NCI-H82 treated with DMSO at 0.1 percent for 48 hours (cell line): ENCODE results near the gene PCDHGA3.
A peak's percentile ranks its signal among the peaks of the same experiment; 100 is the strongest.
"Not testable (repeated sequence)": the region's sequence is repeated elsewhere in the genome, so short reads cannot be mapped to it uniquely, and the experiment has no call there.

Experiments
- DNase-seq: peaks from one replicate; lab custom pipeline; 2025; ENCODE audit not compliant: unreplicated experiment; lab: John Stamatoyannopoulos, UW

PCDHGA3 gene

GRCh38 chr5:141346017-141346416 is 2.4 kb downstream of the PCDHGA3 start:
- DNase-seq, result not testable (repeated sequence)

- peak; percentile 17 for DNase-seq
These were observed 6.4 kb downstream of the PCDHGA3 start, which contains the start of gene PCDHGB1 for GRCh38 chr5:141349917-141350619. Gene PCDHGB1 (plus strand): TSS chr5:141350099. CDS start chr5:141350261, 162 bp downstream.

GRCh38 chr5:141351591-141351990 is 8.0 kb downstream of the PCDHGA3 start:
- DNase-seq, result no peak

GRCh38 chr5:141354900-141355469 is 11.4 kb downstream of the PCDHGA3 start, which contains the start of gene PCDHGA4:
Gene PCDHGA4 (plus strand): TSS chr5:141355021. CDS start chr5:141355108, 87 bp downstream.
- DNase-seq, result no peak

DNA sequence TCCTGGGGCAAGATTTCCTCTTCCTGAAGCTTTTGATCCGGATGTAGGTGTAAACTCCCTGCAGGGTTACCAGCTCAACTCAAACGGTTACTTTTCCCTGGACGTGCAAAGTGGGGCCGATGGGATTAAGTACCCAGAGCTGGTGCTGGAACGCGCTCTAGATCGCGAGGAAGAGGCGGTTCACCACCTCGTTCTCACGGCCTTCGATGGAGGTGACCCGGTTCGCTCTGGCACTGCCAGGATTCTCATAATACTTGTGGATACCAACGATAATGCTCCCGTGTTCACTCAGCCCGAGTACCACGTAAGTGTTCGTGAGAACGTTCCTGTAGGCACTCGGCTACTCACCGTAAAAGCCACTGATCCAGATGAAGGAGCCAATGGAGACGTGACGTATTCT is 12.0 kb downstream of the PCDHGA3 start:
- no peak for DNase-seq

DNA sequence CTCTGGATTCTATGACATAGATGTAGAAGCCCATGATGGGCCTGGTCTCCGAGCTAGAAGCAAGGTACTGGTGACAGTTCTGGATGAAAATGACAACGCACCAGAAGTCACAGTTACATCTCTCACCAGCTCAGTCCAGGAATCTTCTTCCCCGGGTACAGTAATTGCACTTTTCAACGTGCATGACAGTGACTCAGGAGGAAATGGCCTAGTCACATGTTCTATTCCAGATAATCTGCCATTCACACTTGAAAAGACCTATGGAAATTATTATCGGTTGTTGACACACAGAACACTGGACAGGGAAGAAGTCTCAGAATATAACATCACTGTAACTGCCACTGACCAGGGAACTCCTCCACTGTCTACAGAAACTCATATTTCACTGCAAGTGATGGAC is 12.5 kb downstream of the PCDHGA3 start:
- no peak for DNase-seq

DNA sequence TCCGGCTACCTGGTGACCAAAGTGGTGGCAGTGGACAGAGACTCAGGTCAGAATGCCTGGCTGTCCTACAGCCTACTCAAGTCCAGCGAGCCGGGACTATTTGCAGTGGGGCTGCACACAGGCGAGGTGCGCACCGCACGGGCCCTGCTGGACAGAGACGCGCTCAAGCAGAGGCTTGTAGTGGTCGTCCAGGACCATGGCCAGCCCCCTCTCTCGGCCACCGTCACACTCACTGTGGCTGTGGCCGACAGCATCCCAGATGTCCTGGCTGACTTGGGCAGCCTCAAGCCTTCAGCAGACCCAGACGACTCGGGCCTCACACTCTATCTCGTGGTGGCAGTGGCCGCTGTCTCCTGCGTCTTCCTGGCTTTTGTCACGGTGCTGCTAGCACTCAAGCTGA is 13.3 kb downstream of the PCDHGA3 start:
- DNase-seq, result no peak

DNA sequence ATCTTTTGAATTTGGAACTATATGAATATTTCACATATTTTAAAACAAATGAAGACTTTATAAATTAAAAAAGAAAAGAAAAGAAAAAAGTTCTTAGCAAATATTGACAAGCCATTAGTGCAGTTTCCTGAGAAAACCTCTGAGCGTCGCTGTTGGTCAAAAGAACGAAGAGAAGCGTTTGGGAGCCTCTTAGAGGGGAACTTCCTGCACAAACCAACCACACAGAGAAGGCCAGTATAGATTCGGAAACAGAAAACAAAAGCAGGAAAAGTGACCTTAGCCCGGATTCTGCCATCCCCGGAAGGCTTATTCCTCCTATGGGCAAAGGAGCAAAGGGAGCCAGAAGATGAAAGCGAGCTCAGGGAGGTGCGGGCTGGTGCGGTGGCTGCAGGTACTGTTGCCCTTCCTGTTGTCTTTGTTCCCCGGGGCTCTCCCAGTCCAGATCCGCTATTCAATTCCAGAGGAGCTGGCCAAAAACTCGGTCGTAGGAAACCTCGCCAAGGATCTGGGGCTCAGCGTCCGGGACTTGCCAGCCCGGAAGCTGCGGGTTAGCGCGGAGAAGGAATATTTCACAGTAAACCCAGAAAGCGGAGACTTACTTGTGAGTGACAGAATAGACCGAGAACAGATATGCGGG is 16.3 kb downstream of the PCDHGA3 start, which contains the start of gene PCDHGB2:
PCDHGB2 (plus strand) TSS at position 205 of the 637 bp plus-strand sequence; CDS start at position 347, 142 bp downstream.
- no peak for DNase-seq

DNA sequence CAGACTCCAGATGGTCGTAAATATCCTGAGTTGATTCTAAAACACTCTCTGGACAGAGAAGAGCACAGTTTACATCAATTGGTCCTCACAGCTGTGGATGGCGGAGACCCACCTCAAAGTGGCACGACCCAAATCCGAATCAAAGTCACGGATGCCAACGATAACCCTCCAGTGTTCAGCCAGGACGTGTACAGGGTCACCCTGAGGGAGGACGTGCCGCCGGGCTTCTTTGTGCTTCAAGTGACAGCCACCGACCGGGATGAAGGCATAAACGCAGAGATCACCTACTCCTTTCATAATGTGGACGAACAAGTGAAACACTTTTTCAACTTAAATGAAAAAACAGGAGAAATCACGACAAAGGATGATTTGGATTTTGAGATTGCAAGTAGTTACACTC is 17.1 kb downstream of the PCDHGA3 start:
- no peak for DNase-seq

GRCh38 chr5:141362719-141363118 is 19.1 kb downstream of the PCDHGA3 start:
- DNase-seq, result no peak

- DNase-seq, result no peak
These were observed 20.5 kb downstream of the PCDHGA3 start, which contains the start of gene PCDHGA5 for GRCh38 chr5:141363952-141364660. Gene PCDHGA5 (plus strand): TSS chr5:141364162. CDS start chr5:141364331, 169 bp downstream.

DNA sequence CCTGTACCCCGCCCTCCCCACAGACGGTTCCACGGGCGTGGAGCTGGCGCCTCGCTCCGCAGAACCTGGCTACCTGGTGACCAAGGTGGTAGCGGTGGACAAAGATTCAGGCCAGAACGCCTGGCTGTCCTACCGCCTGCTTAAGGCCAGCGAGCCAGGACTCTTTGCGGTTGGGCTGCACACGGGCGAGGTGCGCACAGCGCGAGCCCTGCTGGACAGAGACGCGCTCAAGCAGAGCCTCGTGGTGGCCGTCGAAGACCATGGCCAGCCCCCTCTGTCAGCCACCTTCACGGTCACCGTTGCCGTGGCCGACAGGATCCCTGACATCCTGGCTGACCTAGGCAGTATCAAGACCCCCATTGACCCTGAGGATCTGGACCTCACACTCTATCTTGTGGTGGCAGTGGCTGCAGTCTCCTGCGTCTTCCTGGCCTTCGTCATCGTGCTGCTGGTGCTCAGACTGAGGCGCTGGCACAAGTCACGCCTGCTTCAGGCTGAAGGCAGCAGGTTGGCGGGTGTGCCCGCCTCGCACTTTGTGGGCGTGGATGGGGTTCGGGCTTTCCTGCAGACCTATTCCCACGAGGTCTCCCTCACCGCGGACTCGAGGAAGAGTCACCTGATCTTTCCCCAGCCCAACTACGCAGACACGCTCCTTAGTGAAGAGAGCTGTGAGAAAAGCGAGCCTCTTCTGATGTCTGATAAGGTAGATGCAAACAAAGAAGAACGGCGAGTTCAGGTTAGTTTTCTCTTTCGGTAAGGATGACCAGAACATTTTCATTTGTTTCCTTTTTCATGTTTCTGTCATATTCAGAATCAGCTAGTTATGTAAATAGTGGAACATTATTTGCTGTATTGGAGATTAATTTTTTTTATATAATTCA is 22.6 kb downstream of the PCDHGA3 start:
- DNase-seq, result no peak

DNA sequence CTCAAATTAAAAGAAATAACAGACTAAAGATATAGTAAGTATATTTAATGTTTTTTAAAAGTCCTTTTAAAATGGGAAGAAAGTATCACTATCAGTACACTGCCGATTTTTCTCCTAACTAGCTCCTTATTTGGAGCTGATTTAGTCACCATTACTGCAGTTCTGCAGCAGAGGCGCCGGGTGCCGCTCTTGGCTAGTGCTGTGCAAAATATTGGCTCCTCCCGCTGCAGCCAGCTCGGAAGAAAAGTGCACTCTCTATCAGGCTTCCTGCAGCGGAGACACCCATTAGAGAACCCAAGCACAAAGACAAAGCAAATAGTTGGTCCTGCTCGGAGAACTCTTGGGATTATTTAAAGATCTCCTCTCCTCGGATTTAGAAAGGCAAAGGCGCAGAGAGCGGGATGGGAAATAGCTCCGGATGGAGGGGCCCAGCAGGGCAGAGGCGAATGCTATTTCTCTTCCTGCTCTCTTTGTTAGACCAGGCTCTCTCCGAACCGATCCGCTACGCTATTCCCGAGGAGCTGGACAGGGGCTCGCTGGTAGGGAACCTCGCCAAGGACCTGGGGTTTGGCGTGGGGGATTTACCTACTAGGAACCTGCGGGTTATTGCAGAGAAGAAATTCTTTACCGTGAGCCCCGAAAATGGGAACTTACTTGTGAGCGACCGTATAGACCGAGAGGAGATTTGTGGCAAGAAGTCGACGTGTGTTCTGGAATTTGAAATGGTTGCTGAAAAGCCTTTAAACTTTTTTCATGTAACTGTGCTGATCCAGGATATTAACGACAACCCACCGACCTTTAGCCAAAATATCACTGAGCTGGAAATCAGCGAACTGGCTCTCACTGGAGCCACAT is 26.6 kb downstream of the PCDHGA3 start, which contains the start of gene PCDHGB3:
PCDHGB3 (plus strand) TSS at position 249 of the 855 bp plus-strand sequence; CDS start at position 402, 153 bp downstream.
- no peak for DNase-seq

GRCh38 chr5:141371572-141372475 is 28.2 kb downstream of the PCDHGA3 start:
- DNase-seq, result no peak

DNA sequence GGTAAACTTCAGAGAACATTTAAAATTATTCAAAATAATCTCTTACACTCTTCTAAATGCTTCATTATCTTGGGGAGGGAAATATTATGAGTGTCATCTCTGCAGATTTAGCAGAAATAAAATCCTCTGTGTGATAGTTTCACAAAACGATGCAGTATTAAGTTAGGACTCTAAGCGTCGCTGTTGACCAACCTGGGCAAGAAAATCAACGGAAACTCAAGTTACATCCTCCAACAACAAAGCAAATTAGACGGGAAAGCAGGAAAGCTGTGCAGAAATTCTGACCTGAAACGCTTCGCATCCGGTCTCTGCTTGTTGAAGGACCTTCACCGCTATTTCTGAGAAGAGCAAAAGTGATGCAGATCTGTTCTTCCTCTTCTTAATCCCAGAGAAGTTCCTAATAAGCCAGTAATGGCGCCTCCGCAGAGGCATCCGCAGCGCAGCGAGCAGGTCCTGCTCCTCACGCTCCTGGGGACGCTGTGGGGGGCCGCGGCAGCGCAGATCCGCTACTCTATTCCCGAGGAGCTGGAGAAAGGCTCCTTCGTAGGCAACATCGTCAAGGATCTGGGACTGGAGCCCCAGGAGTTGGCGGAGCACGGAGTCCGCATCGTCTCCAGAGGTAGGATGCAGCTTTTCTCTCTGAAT is 30.2 kb downstream of the PCDHGA3 start, which contains the start of gene PCDHGA6:
PCDHGA6 (plus strand) TSS at position 219 of the 645 bp plus-strand sequence; CDS start at position 412, 193 bp downstream.
- no peak for DNase-seq

GRCh38 chr5:141374627-141375026 is 31.0 kb downstream of the PCDHGA3 start:
- DNase-seq, result no peak

GRCh38 chr5:141375444-141376155 is 32.0 kb downstream of the PCDHGA3 start:
- not testable (repeated sequence) for DNase-seq
